Measurements from ENCODE around the gene KRT28. TPM values are rescaled to one million over a fixed set of nuclear protein-coding genes. Genes with fewer than 3 reads are reported as not detected.

The KRT28 gene
- total and polyA plus RNA-seq, 2 donors (not counting 1 experiment from before 2014, with no cell fraction given) = not detected

DNA sequence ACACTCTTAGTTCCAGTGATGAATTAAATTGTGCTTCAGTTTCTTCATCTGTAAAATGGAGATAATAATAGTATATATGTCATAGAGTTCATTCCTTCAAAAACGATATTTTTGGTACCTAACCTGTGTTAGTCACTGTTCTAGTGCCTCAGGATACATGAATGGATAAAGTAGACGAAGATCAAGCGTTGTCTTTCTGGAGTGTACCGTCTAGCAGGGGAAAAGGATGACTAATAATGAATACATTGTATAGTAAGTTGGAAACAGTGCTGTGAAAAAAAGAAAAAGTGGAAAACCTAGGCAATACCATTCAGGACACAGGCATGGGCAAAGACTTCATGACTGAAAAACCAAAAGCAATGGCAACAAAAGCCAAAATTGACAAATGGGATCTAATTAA, 14.0 kb upstream of the KRT28 start:
- H3K27me3 ChIP-seq (ENCODE audit: control insufficient read depth, insufficient read depth, low read length) = peaks cover 9% of the 10 kb centered on the region
- H3K4me2 ChIP-seq (ENCODE audit: extremely low read depth, insufficient read depth, low read length) = no peak overlapping the region
- H4K20me1 ChIP-seq (ENCODE audit: control insufficient read depth, extremely low read depth, insufficient read depth, low read length) = no peaks in the 10 kb centered on the region
- H3K4me3 ChIP-seq (replicated peaks in 1 of 4; ENCODE audit: control extremely low read depth in 1 of 4, insufficient read depth in 1 of 4, low read depth in 3 of 4, low read length in 4 of 4) = no peak overlapping the region
- H2AFZ ChIP-seq (ENCODE audit: low read length) = no peak overlapping the region
- H3K9me3 ChIP-seq (ENCODE audit: control insufficient read depth, insufficient read depth, low read depth, low read length) = no peaks in the 10 kb centered on the region
- H3K79me2 ChIP-seq (ENCODE audit: control insufficient read depth, insufficient read depth, low read length) = peaks cover 3% of the 10 kb centered on the region
- DNase-seq (ENCODE audit: low read depth in 2 of 2) = peak in 1 of 2 donors; percentile 57
- no peaks in the 10 kb centered on the region for H3K36me3 ChIP-seq (ENCODE audit: control insufficient read depth, insufficient read depth, low read length)
- no peak for TF ChIP-seq EZH2 (IDR thresholded peaks at IDR 0.05; ENCODE audit: low read length, missing control alignments)
- TF ChIP-seq, protein P1, sequence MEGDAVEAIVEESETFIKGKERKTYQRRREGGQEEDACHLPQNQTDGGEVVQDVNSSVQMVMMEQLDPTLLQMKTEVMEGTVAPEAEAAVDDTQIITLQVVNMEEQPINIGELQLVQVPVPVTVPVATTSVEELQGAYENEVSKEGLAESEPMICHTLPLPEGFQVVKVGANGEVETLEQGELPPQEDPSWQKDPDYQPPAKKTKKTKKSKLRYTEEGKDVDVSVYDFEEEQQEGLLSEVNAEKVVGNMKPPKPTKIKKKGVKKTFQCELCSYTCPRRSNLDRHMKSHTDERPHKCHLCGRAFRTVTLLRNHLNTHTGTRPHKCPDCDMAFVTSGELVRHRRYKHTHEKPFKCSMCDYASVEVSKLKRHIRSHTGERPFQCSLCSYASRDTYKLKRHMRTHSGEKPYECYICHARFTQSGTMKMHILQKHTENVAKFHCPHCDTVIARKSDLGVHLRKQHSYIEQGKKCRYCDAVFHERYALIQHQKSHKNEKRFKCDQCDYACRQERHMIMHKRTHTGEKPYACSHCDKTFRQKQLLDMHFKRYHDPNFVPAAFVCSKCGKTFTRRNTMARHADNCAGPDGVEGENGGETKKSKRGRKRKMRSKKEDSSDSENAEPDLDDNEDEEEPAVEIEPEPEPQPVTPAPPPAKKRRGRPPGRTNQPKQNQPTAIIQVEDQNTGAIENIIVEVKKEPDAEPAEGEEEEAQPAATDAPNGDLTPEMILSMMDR (conservative IDR thresholded peaks at IDR 0.05 in 1 of 2, IDR thresholded peaks at IDR 0.05 in 1 of 2; ENCODE audit: low read depth in 1 of 2, low read length in 2 of 2) = no peak
- H3K27ac ChIP-seq (ENCODE audit: insufficient read depth, low read length) = no peak overlapping the region
- H3K9ac ChIP-seq (ENCODE audit: insufficient read depth, low read length) = no peak overlapping the region
- no peaks in the 10 kb centered on the region for H3K4me1 ChIP-seq (ENCODE audit: control insufficient read depth, extremely low read depth, insufficient read depth, low read length)

DNA sequence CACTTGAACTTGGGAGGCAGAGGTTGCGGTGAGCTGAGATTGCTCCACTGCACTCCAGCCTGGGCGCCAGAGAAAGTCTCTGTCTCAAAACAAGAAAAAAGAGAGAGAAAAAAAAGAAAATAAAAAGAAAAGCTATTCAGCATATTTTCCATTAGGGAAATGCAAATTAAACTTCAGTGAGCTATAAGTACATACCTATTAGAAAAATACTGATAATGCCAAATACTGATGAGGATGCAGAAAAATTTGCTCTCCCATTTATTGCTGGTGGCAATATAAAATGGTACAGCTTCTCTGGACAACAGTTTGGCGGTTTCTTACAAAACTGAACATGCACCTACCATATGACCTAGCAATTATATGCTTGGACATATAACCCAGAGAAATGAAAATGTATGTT, 12.9 kb upstream of the KRT28 start:
- no peak overlapping the region for H2AFZ ChIP-seq (ENCODE audit: low read length)
- no peaks in the 10 kb centered on the region for H3K9me3 ChIP-seq (ENCODE audit: control insufficient read depth, insufficient read depth, low read depth, low read length)
- no peaks in the 10 kb centered on the region for H3K4me1 ChIP-seq (ENCODE audit: control insufficient read depth, extremely low read depth, insufficient read depth, low read length)
- H3K27ac ChIP-seq (ENCODE audit: insufficient read depth, low read length) = no peak overlapping the region
- DNase-seq (ENCODE audit: low read depth in 2 of 2) = no peak
- TF ChIP-seq, protein P1 (conservative IDR thresholded peaks at IDR 0.05 in 1 of 2, IDR thresholded peaks at IDR 0.05 in 1 of 2; ENCODE audit: low read depth in 1 of 2, low read length in 2 of 2) = no peak
- TF ChIP-seq EZH2 (IDR thresholded peaks at IDR 0.05; ENCODE audit: low read length, missing control alignments) = no peak
- no peak overlapping the region for H3K9ac ChIP-seq (ENCODE audit: insufficient read depth, low read length)
- H3K79me2 ChIP-seq (ENCODE audit: control insufficient read depth, insufficient read depth, low read length) = no peaks in the 10 kb centered on the region
- no peaks in the 10 kb centered on the region for H4K20me1 ChIP-seq (ENCODE audit: control insufficient read depth, extremely low read depth, insufficient read depth, low read length)
- H3K4me3 ChIP-seq (replicated peaks in 1 of 4; ENCODE audit: control extremely low read depth in 1 of 4, insufficient read depth in 1 of 4, low read depth in 3 of 4, low read length in 4 of 4) = no peak overlapping the region
- H3K36me3 ChIP-seq (ENCODE audit: control insufficient read depth, insufficient read depth, low read length) = no peaks in the 10 kb centered on the region
- no peak overlapping the region for H3K4me2 ChIP-seq (ENCODE audit: extremely low read depth, insufficient read depth, low read length)
- peaks cover 10% of the 10 kb centered on the region for H3K27me3 ChIP-seq (ENCODE audit: control insufficient read depth, insufficient read depth, low read length)

DNA sequence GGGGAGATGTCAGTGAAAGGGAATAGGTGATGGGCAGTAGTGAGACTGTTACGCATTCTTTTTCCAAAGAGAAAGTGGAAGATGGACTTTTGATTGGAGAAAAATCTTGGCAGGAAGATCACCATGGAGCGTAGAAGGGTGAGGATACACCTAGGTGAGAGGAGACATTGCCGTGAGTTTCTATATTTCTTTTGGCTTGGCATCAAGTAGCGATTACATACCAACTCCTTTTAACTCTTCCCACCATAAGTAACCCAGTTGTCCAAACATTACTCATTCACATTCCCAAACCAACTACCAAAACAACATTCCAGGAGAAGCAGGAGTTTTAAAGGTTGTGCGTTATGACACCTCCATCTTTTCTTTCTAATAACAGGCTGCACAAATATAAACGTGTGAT, 10.7 kb upstream of the KRT28 start:
- H3K4me1 ChIP-seq (ENCODE audit: control insufficient read depth, extremely low read depth, insufficient read depth, low read length) = no peaks in the 10 kb centered on the region
- H4K20me1 ChIP-seq (ENCODE audit: control insufficient read depth, extremely low read depth, insufficient read depth, low read length) = no peaks in the 10 kb centered on the region
- no peak overlapping the region for H3K9ac ChIP-seq (ENCODE audit: insufficient read depth, low read length)
- DNase-seq (ENCODE audit: low read depth in 2 of 2) = peak in 1 of 2 donors; percentile 84
- no peaks in the 10 kb centered on the region for H3K36me3 ChIP-seq (ENCODE audit: control insufficient read depth, insufficient read depth, low read length)
- H3K9me3 ChIP-seq (ENCODE audit: control insufficient read depth, insufficient read depth, low read depth, low read length) = no peaks in the 10 kb centered on the region
- TF ChIP-seq EZH2 (IDR thresholded peaks at IDR 0.05; ENCODE audit: low read length, missing control alignments) = no peak
- TF ChIP-seq, protein P1 (conservative IDR thresholded peaks at IDR 0.05 in 1 of 2, IDR thresholded peaks at IDR 0.05 in 1 of 2; ENCODE audit: low read depth in 1 of 2, low read length in 2 of 2) = no peak
- H2AFZ ChIP-seq (ENCODE audit: low read length) = no peak overlapping the region
- no peak overlapping the region for H3K27ac ChIP-seq (ENCODE audit: insufficient read depth, low read length)
- H3K4me2 ChIP-seq (ENCODE audit: extremely low read depth, insufficient read depth, low read length) = no peak overlapping the region
- H3K79me2 ChIP-seq (ENCODE audit: control insufficient read depth, insufficient read depth, low read length) = no peaks in the 10 kb centered on the region
- H3K27me3 ChIP-seq (ENCODE audit: control insufficient read depth, insufficient read depth, low read length) = peaks cover 22% of the 10 kb centered on the region
- H3K4me3 ChIP-seq (replicated peaks in 1 of 4; ENCODE audit: control extremely low read depth in 1 of 4, insufficient read depth in 1 of 4, low read depth in 3 of 4, low read length in 4 of 4) = no peak overlapping the region

Data from fibroblast of lung (primary cell).